ENCODE results near the gene LIMCH1. TPM values are rescaled to one million over a fixed set of nuclear protein-coding genes. Genes with fewer than 3 reads are reported as not detected.

The LIMCH1 gene
- total RNA-seq, 1 experiment from 2014 or later = 3.3 TPM

DNA sequence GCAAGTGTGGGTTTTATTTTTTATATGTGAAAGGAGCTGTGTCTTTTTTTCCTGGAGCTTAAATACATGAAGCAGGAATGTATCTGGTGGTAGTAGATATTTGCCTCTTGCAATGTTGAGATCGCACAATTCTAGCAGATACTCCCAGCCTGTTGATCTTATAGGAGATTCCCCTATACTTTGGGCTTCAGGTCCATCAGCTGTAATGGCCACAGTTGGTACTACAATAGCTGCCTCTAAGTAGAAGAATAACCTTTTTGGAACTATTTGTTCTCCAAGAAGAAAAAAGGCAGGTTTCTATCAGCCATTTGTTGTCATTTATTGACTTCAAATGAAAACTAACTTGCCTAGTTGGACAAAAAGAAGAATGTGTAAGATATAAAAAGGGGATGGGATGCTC is 37.7 kb downstream of the LIMCH1 start:
- Histone ChIP-seq H4K5ac (ENCODE audit: insufficient read length, low read depth, low read length) (no peak overlapping the region), H3K18ac (ENCODE audit: insufficient read length, low read depth, low read length) (no peak overlapping the region), H3K9ac (ENCODE audit: extremely low read depth, insufficient read length, low read length) (no peak overlapping the region), H3K14ac (ENCODE audit: insufficient read depth, low read length) (no peak overlapping the region), H2BK5ac (ENCODE audit: insufficient read length, low read length) (no peak overlapping the region), H3K56ac (ENCODE audit: insufficient read length, low read depth, low read length) (no peak overlapping the region), H4K20me1 (ENCODE audit: control insufficient read depth, insufficient read depth, insufficient read length) (no peaks in the 10 kb centered on the region), H3K27me3 (ENCODE audit: insufficient read depth, low read length) (no peaks in the 10 kb centered on the region), H2BK120ac (ENCODE audit: low read depth, low read length, poor library complexity, severe bottlenecking) (no peak overlapping the region), H2AK5ac (ENCODE audit: insufficient read length, low read length) (no peak overlapping the region), H2AFZ (ENCODE audit: low read length) (no peak overlapping the region), H3K23ac (ENCODE audit: insufficient read length, low read depth, low read length) (no peak overlapping the region), H2BK15ac (ENCODE audit: low read depth, low read length) (no peak overlapping the region), H3K79me1 (ENCODE audit: insufficient read depth, low read depth, low read length, poor library complexity, severe bottlenecking) (no peaks in the 10 kb centered on the region), H4K91ac (ENCODE audit: insufficient read length, low read depth, low read length) (no peak overlapping the region), H3K23me2 (ENCODE audit: insufficient read length, low read depth, low read length, poor library complexity, severe bottlenecking) (no peaks in the 10 kb centered on the region), H3K4me2 (ENCODE audit: insufficient read depth, insufficient read length, low read length) (no peak overlapping the region), H3K27ac (ENCODE audit: insufficient read length, low read depth, low read length) (no peak overlapping the region), H3K79me2 (ENCODE audit: insufficient read depth, low read length) (no peaks in the 10 kb centered on the region), H3K4ac (ENCODE audit: low read depth, low read length) (no peak overlapping the region), H4K8ac (replicated peaks; ENCODE audit: insufficient read length, low read depth, low read length) (no peak overlapping the region), H2BK20ac (ENCODE audit: low read depth, low read length, poor library complexity, severe bottlenecking) (no peak overlapping the region), H3K9me3 (ENCODE audit: control insufficient read depth, low read depth, low read length) (no peaks in the 10 kb centered on the region), H2BK12ac (ENCODE audit: insufficient read length, low read depth, low read length) (no peak overlapping the region), H3T11ph (ENCODE audit: low read length) (no peak overlapping the region), H3K4me1 (ENCODE audit: insufficient read depth, low read length) (no peaks in the 10 kb centered on the region)
- no peak; the same call in 2 of the 3 replicates for TF ChIP-seq CTCF (conservative IDR thresholded peaks at IDR 0.05)
- Mint-ChIP-seq H3K27ac (no peak overlapping the region), H3K4me3 (no peak overlapping the region), H3K27me3 (ENCODE audit: low read depth) (no peaks in the 10 kb centered on the region), H3K4me1 (0 out of 4 replicates have a peak, but pooled peaks cover 0 to 2% of the 10 kb centered on the region in 2 experiments), H3K9me3 (no peaks in the 10 kb centered on the region), H3K36me3 (ENCODE audit: insufficient read depth in 1 of 3, low read depth in 3 of 3) (0 out of 7 replicates have a peak, but pooled peaks cover 0 to 8% (median 0%) of the 10 kb centered on the region in 3 experiments)
- no peak for DNase-seq
- no CpG with 5 or more reads among the region's 1 CpG for WGBS (ENCODE audit: extremely low coverage, insufficient read length, low lambda C conversion rate)
